Liver (tissue), 3 donors: Measurements from ENCODE around the gene SYT8.

Experiments
- CTCF ChIP-seq: fragments of 150-350 bp; IDR thresholded peaks from 2 replicates; pipeline ENCODE4 v1.5.1; 2017; ENCODE audit warnings: improper control_type of control experiment, low read depth, low read length; ENCODE audit not compliant: missing input control
- REST ChIP-seq: IDR thresholded peaks from 2 replicates; pipeline ENCODE4 v1.6.1; 2016; ENCODE audit warnings: antibody characterized with exemption, mild to moderate bottlenecking
- RXRA ChIP-seq, 2 donors: IDR thresholded peaks; 2 replicates each; pipeline ENCODE4 v1.6.1; 2017 to 2018; ENCODE audit warnings: antibody characterized with exemption in 2 of 2, mild to moderate bottlenecking in 1 of 2
- SP1 ChIP-seq: IDR thresholded peaks from 2 replicates; pipeline ENCODE4 v1.6.1; 2018; ENCODE audit warnings: antibody characterized with exemption, mild to moderate bottlenecking
- YY1 ChIP-seq: IDR thresholded peaks from 2 replicates; pipeline ENCODE4 v1.6.1; 2016; ENCODE audit warnings: antibody characterized with exemption, mild to moderate bottlenecking
- donor health status: healthy.
- donor health status: healthy.

GRCh38 chr11:1879941-1880720, 45.3 kb downstream of the SYT8 start:
- TF ChIP-seq CTCF = no peak
- no peak for TF ChIP-seq RXRA (IDR thresholded peaks at IDR 0.05)
- no peak for TF ChIP-seq SP1
- TF ChIP-seq REST = no peak
- TF ChIP-seq YY1 = no peak
